T follicular helper cell (primary cell): ENCODE data around the gene ALK.

Experiments
- DNase-seq: peaks from one replicate; pipeline ENCODE4 v3.0.0-alpha.2; 2020; ENCODE audit warnings: low read depth

The ALK gene

GRCh38 chr2:29527947-29528346 is 393.4 kb downstream of the ALK start:
- no peak for DNase-seq

GRCh38 chr2:29526587-29527586 is 394.5 kb downstream of the ALK start:
- no peak for DNase-seq

GRCh38 chr2:29525921-29526320 is 395.5 kb downstream of the ALK start:
- DNase-seq: no peak

GRCh38 chr2:29524652-29525051 is 396.7 kb downstream of the ALK start:
- no peak for DNase-seq

GRCh38 chr2:29522951-29523669 is 398.3 kb downstream of the ALK start:
- DNase-seq: no peak

- no peak for DNase-seq
Observed at GRCh38 chr2:29520001-29520400, 401.4 kb downstream of the ALK start.

GRCh38 chr2:29519338-29519925 is 402.0 kb downstream of the ALK start:
- no peak for DNase-seq

- no peak for DNase-seq
Observed at GRCh38 chr2:29518646-29519337, 402.6 kb downstream of the ALK start.

GRCh38 chr2:29518010-29518409 is 403.4 kb downstream of the ALK start:
- no peak for DNase-seq

- DNase-seq: no peak
Observed at GRCh38 chr2:29517413-29517812, 404.0 kb downstream of the ALK start.

- DNase-seq: no peak
Observed at GRCh38 chr2:29516767-29517166, 404.6 kb downstream of the ALK start.

- no peak for DNase-seq
Observed at GRCh38 chr2:29509878-29510277, 411.5 kb downstream of the ALK start.

- DNase-seq: no peak
Observed at GRCh38 chr2:29509397-29509796, 412.0 kb downstream of the ALK start.

GRCh38 chr2:29504746-29505145 is 416.6 kb downstream of the ALK start:
- no peak for DNase-seq

- no peak for DNase-seq
Observed at GRCh38 chr2:29502460-29502911, 418.9 kb downstream of the ALK start.

GRCh38 chr2:29497375-29497774 is 424.0 kb downstream of the ALK start:
- no peak for DNase-seq

- no peak for DNase-seq
Observed at GRCh38 chr2:29496198-29496597, 425.2 kb downstream of the ALK start.

GRCh38 chr2:29495536-29496060 is 425.8 kb downstream of the ALK start:
- no peak for DNase-seq

GRCh38 chr2:29495068-29495467 is 426.3 kb downstream of the ALK start:
- DNase-seq: no peak

GRCh38 chr2:29492701-29493100 is 428.7 kb downstream of the ALK start:
- DNase-seq: no peak

- no peak for DNase-seq
Observed at GRCh38 chr2:29490045-29490444, 431.3 kb downstream of the ALK start.

- DNase-seq: no peak
Observed at GRCh38 chr2:29489568-29489967, 431.8 kb downstream of the ALK start.
